Panc1 (cell line): ENCODE data around the gene COL4A2. TPM values are rescaled to one million over a fixed set of nuclear protein-coding genes. Genes with fewer than 3 reads are reported as not detected.

Source experiments
- ATAC-seq: fragments of 200-7000 bp; cut with Tn5 transposase; 2 replicates; pipeline ENCODE4 v1.9.1; 2020; ENCODE audit warnings: mild to moderate bottlenecking, moderate library complexity
- BruUV-seq: library from RNA; stranded (reverse); fragments of 400-500 nt; replicated peaks from 2 replicates; lab custom pipeline; 2021; lab: Mats Ljungman, UMichigan
- CTCF ChIA-PET: fragments of 300-600 bp; sonication (Branson Sonifier 250); formaldehyde crosslinking; loops from one replicate; lab custom pipeline; 2022; ENCODE audit warnings: antibody characterized with exemption; lab: Charles Lee
- POLR2A ChIA-PET: fragments of 300-600 bp; sonication (Branson Sonifier 250); formaldehyde crosslinking; loops from one replicate; lab custom pipeline; 2022; ENCODE audit warnings: antibody characterized with exemption; lab: Charles Lee
- DNase-seq: peaks from one replicate; pipeline ENCODE4 v3.0.0-alpha.2; 2010; ENCODE audit warnings: low read depth, low spot score
- H3K27ac ChIP-seq: 2 replicates; pipeline ENCODE4 v1.5.1; 2011; ENCODE audit warnings: mild to moderate bottlenecking, low read length, inconsistent platforms
- H3K27me3 ChIP-seq: fragments of 200-500 bp; sonication (Bioruptor generic); 2 replicates; pipeline ENCODE4 v1.6.0; 2014; ENCODE audit warnings: low read length, inconsistent platforms; ENCODE audit not compliant: control insufficient read depth, insufficient read depth
- H3K36me3 ChIP-seq: fragments of 200-500 bp; sonication (Bioruptor generic); 2 replicates; pipeline ENCODE4 v1.5.1; 2014; ENCODE audit warnings: inconsistent platforms, mild to moderate bottlenecking, low read length, moderate library complexity; ENCODE audit not compliant: control insufficient read depth, insufficient read depth
- H3K4me1 ChIP-seq: 2 replicates; pipeline ENCODE4 v1.5.1; 2011; ENCODE audit warnings: inconsistent platforms, mild to moderate bottlenecking, low read length, moderate library complexity; ENCODE audit not compliant: control insufficient read depth, insufficient read depth
- H3K4me3 ChIP-seq, 2 experiments: 2 replicates each; pipeline ENCODE4 v1.5.1; 2011 to 2012; ENCODE audit warnings: low read depth in 2 of 2, low read length in 2 of 2, mild to moderate bottlenecking in 2 of 2, inconsistent platforms in 1 of 2, moderate library complexity in 1 of 2
- H3K9me3 ChIP-seq: fragments of 200-500 bp; sonication (Bioruptor generic); 2 replicates; pipeline ENCODE4 v1.5.1; 2014; ENCODE audit warnings: low read depth, mild to moderate bottlenecking, inconsistent platforms, low read length, moderate library complexity; ENCODE audit not compliant: control insufficient read depth, insufficient read depth
- POLR2AphosphoS5 ChIP-seq: IDR thresholded peaks from 2 replicates; pipeline ENCODE4 v1.6.1; 2012; ENCODE audit warnings: mild to moderate bottlenecking, low read depth, low read length, moderate library complexity
- SIN3A ChIP-seq: IDR thresholded peaks from 2 replicates; pipeline ENCODE4 v1.6.1; 2012; ENCODE audit warnings: low read depth, mild to moderate bottlenecking, low read length, moderate library complexity, borderline replicate concordance; ENCODE audit not compliant: insufficient read depth
- TCF7L2 ChIP-seq: IDR thresholded peaks from 2 replicates; pipeline ENCODE4 v1.6.1; 2011; ENCODE audit warnings: mild to moderate bottlenecking, low read depth, low read length, inconsistent platforms
- in situ Hi-C: cut with HindIII; loops from 2 replicates; pipeline ENCODE4 v1.10.0; 2016; ENCODE audit warnings: low sequenced_read_pairs, low pct_unique_long_range_greater_than_20kb
- intact Hi-C: fragments of 100-400 bp; cut with micrococcal nuclease; formaldehyde crosslinking; loops from one replicate; pipeline ENCODE4 v1.10.0; 2022; ENCODE audit not compliant: unreplicated experiment
- total RNA-seq: library from RNA; stranded (reverse); gene quantifications from one replicate; pipeline ENCODE4 v1.2.1, GENCODE V29; 2021; ENCODE audit not compliant: unreplicated experiment
- TF ChIP-seq, protein P1 (sequence below): fragments of 450-650 bp; IDR thresholded peaks from 2 replicates; pipeline ENCODE4 v1.5.1; 2017; ENCODE audit warnings: mild to moderate bottlenecking
- TF ChIP-seq, protein P2 (sequence below), 2 experiments: IDR thresholded peaks; 2 replicates each; pipeline ENCODE4 v1.6.1; 2011 to 2012; ENCODE audit warnings: low read depth in 2 of 2, control low read depth in 1 of 2, low read length in 1 of 2, mild to moderate bottlenecking in 1 of 2, moderate library complexity in 1 of 2; ENCODE audit not compliant: insufficient read depth in 1 of 2

COL4A2 gene
- total RNA-seq, 1 experiment from 2014 or later, result 3.0 TPM

DNA sequence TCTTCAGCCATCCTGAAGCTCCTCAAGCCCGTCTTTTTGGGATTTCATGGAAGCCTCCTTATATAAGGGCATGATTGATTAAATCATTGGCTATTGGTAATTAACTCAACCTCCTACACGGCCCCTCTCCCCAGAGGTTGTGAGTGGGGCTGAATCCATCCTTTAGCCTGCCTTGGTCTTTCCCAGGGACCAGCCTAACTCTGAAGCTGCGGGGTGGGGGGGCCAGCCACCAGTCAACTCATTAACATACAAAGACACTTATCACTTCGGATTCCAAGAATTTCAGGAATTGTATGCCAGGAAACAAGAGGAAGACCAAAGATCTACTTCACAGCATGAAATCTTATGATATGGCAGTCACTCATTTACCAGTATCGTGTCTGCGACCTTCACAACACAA is 10.1 kb upstream of the COL4A2 start:
- Histone ChIP-seq H3K4me3 (no peak overlapping the region), H3K4me1 (no peaks in the 10 kb centered on the region), H3K36me3 (no peaks in the 10 kb centered on the region), H3K27ac (no peak overlapping the region), H3K27me3 (no peaks in the 10 kb centered on the region; the same call in 1 of the 2 replicates), H3K9me3 (no peaks in the 10 kb centered on the region)
- no peak for TF ChIP-seq SIN3A
- TF ChIP-seq, protein P1, sequence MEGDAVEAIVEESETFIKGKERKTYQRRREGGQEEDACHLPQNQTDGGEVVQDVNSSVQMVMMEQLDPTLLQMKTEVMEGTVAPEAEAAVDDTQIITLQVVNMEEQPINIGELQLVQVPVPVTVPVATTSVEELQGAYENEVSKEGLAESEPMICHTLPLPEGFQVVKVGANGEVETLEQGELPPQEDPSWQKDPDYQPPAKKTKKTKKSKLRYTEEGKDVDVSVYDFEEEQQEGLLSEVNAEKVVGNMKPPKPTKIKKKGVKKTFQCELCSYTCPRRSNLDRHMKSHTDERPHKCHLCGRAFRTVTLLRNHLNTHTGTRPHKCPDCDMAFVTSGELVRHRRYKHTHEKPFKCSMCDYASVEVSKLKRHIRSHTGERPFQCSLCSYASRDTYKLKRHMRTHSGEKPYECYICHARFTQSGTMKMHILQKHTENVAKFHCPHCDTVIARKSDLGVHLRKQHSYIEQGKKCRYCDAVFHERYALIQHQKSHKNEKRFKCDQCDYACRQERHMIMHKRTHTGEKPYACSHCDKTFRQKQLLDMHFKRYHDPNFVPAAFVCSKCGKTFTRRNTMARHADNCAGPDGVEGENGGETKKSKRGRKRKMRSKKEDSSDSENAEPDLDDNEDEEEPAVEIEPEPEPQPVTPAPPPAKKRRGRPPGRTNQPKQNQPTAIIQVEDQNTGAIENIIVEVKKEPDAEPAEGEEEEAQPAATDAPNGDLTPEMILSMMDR, result no peak
- TF ChIP-seq, protein P2, sequence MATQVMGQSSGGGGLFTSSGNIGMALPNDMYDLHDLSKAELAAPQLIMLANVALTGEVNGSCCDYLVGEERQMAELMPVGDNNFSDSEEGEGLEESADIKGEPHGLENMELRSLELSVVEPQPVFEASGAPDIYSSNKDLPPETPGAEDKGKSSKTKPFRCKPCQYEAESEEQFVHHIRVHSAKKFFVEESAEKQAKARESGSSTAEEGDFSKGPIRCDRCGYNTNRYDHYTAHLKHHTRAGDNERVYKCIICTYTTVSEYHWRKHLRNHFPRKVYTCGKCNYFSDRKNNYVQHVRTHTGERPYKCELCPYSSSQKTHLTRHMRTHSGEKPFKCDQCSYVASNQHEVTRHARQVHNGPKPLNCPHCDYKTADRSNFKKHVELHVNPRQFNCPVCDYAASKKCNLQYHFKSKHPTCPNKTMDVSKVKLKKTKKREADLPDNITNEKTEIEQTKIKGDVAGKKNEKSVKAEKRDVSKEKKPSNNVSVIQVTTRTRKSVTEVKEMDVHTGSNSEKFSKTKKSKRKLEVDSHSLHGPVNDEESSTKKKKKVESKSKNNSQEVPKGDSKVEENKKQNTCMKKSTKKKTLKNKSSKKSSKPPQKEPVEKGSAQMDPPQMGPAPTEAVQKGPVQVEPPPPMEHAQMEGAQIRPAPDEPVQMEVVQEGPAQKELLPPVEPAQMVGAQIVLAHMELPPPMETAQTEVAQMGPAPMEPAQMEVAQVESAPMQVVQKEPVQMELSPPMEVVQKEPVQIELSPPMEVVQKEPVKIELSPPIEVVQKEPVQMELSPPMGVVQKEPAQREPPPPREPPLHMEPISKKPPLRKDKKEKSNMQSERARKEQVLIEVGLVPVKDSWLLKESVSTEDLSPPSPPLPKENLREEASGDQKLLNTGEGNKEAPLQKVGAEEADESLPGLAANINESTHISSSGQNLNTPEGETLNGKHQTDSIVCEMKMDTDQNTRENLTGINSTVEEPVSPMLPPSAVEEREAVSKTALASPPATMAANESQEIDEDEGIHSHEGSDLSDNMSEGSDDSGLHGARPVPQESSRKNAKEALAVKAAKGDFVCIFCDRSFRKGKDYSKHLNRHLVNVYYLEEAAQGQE (IDR thresholded peaks at IDR 0.05; ENCODE audit: insufficient read depth in 1 of 2, low read depth in 2 of 2, low read length in 1 of 2), result no peak
- TF ChIP-seq TCF7L2, result no peak
- no peak for TF ChIP-seq POLR2AphosphoS5
- POLR2A ChIA-PET, result interaction anchor here (0.6 to 0.7 kb wide), 2 partner anchors 64 to 538 kb away, joined by 3 to 7 read pairs; no protein-coding TSS in a partner anchor
- ATAC-seq (no peak), DNase-seq (no peak)
- no TSS peak for BruUV-seq
- in situ Hi-C loops, result no loop called here
- intact Hi-C loops, result no loop called here
- CTCF ChIA-PET, result no interaction called here

DNA sequence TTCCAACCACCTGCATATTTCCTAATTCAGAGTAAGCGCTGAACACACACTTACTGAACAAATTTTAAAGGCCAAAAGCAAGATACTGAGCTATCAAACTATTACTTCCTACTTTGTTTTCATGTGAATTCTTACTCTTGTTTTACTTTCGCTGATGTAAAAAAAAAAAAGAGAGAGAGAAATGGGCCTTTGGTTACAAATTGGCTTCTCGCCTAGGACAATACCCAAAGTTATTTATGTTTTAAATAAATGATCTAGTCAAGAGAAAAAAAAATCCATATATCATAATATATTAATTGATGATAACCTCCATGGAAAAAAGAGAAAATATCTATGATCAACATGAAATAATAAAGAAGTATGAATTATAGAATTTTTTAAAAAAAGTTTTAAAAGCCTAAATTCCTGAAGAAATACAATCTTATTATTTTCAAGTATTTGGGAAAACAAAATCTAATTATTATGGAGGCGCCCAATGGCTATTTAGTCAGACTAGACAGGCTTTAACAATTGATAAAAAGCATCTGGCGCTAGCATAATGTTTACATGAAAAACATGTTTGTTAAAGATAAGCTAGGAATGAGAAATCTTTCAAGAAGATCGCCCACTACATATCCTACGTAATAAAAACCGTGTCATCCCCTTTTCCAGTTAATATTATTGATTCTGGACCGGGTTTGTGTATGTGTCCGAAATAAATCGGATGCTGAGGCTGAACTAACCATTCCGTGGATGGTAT is 9.1 kb upstream of the COL4A2 start:
- ATAC-seq (no peak), DNase-seq (no peak)
- in situ Hi-C loops (no loop called here), intact Hi-C loops (no loop called here)
- no peaks in the 10 kb centered on the region; the same call in 1 of the 2 replicates for H3K27me3 ChIP-seq
- POLR2A ChIA-PET, result interaction anchor here (0.6 to 0.7 kb wide), 2 partner anchors 65 to 537 kb away, joined by 3 to 7 read pairs; no protein-coding TSS in a partner anchor
- no peaks in the 10 kb centered on the region for H3K9me3 ChIP-seq
- TF ChIP-seq, protein P2 (IDR thresholded peaks at IDR 0.05; ENCODE audit: insufficient read depth in 1 of 2, low read depth in 2 of 2, low read length in 1 of 2), result no peak
- CTCF ChIA-PET, result no interaction called here
- no peak overlapping the region for H3K27ac ChIP-seq
- no peak overlapping the region for H3K4me3 ChIP-seq
- no peaks in the 10 kb centered on the region for H3K4me1 ChIP-seq
- H3K36me3 ChIP-seq, result no peaks in the 10 kb centered on the region
- no TSS peak for BruUV-seq
